Fibroblast of skin of abdomen (primary cell): ENCODE measurements around the gene ABCC9.

ENCODE experiments used
- DNase-seq: peaks from one replicate; pipeline ENCODE4 v3.0.0-alpha.2; 2013

ABCC9 gene

GRCh38 chr12:21773263-21773741, 167.9 kb downstream of the ABCC9 start:
- peak; percentile 13 for DNase-seq

DNA sequence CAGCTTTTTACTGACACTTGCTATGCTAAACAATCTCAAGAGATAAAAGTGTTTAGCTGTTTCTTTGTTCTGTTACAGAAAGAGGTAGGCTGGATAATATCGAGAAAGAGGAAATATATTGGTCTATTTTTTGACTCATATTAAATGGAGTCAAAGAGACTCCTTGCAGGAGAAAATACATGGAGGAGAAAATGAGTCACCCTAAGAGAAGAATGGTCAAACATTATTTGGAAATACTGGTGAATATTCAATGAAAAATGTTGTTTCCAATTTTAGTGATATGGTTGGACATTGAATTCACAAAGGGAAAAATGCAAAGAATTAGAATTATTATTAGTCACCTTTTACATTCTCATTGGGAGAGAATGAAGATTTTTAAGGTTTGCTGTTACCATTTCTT, 169.9 kb downstream of the ABCC9 start:
- DNase-seq = peak; percentile 52

GRCh38 chr12:21769307-21769706, 171.9 kb downstream of the ABCC9 start:
- no peak for DNase-seq

DNA sequence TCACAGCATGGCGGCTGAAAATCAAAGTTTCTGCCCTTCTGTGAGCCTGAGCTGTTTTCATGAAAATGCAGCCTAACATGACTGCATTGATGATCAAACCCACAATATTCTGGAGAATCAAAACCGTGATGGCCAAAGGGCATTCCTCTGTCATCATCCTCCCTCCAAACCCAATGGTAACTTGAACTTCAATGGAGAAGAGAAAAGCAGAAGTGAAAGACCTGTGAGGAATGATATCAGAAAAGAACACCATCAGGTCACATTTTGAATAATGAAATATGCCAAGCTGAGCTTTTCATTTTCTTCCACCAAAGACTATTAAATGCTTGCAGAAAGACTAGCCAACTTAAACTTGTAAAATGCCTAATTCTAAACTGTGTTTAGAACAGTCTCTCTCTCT, 174.8 kb downstream of the ABCC9 start:
- DNase-seq = no peak

DNA sequence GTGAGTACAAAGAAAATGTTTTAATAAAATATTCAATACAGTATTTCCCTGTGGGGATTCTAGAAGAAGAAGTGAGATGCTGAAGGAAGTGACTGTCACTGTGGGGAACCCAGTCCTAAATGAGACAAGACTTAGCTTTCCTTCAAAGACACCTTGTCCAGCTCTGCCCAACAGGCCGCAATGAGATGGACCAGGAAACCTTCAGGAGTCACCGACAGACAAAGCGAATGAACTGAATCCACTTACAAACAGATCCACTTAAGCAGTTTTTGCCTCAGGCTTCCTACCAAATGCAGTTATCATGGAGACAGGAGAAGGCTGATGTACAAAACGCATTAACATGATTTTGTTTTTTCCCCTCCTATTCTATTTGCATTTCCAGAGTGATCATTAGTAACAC, 176.3 kb downstream of the ABCC9 start:
- no peak for DNase-seq

- DNase-seq = no peak
These were observed 177.2 kb downstream of the ABCC9 start for GRCh38 chr12:21764065-21764464.

DNA sequence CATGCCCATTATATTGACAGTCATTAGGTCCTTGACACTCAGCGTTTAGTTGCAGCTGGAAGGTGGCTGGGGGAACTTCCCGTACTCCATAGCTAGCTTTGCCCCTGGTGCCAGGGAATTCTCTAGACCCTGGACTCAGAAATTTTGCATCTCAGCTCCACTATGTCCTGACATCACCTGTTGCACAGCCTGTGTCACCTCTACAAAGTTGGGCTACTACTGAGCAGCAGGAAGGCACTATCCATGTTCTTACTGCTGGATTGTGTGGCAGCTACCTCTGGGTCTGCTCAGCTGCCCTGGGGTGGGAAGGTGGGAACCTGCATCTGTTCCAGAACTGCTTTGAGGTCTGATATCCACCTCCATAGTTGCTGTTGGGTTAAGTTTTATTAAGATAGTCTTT, 177.7 kb downstream of the ABCC9 start:
- DNase-seq = no peak

GRCh38 chr12:21759737-21760136, 181.5 kb downstream of the ABCC9 start:
- no peak for DNase-seq

DNA sequence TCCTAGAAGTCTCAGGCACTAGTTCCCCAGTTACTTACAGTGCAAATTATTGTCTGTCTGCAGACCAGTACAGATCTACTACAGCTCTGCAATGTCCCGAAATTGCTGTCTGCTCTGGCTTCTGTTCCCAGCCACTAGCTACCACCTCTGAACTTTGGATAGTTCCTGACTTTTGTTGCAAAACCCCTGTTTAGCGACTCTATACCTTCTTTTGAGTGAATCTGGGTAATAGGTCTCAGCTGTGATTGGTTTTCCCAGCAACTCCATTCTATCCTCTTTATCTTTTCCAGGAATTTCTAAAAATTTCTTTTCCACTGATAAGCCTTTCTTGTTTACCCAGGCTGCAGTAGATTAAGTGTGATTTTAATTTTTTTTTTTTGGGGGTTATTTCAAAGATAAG, 183.5 kb downstream of the ABCC9 start:
- no peak for DNase-seq

DNA sequence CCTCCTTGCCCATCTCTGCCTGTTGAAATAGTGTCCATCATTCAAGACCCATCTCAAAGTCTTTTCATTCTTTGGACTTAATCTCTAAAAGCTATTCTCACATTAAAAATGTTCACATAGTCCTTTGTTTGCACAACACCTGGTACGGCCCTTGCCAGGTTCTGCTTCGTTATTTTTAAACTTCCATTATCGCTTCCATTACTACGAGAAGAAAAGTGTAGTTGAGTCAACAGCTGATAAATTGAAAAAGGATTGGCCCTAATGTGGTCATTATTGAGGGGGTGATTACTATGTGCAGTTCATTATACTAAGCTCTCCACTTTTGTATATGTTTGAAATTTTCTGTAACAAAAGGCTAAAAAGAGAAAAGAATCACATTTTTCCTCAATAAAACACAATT, 184.5 kb downstream of the ABCC9 start:
- DNase-seq = no peak

DNA sequence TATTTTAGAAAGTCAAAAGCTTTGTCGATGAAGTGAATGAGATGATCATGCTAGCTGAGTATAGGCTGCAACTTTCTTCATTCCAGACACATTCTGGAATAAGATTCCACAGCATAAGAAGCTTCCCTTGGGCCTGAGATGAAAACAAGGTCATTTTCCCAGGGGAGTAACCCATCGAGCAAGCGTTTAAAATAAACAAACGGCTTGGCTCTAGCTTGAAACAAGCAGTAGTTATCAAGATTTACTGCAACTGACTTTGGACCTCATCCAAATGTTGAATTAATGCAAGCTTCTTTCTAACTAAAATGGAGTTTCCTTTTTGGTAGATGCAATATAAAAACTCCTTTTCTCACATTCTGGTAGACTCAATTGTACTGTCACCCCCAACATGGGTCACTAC, 189.7 kb downstream of the ABCC9 start:
- DNase-seq = peak; percentile 38
